ENCODE measurements around the gene UBL4A.

UBL4A gene

GRCh38 chrX:154470914-154471568 is 15.4 kb downstream of the UBL4A start:
- DNase-seq, result no peak
- no peaks in the 10 kb centered on the region for H3K9me3 ChIP-seq (ENCODE audit: insufficient read depth, low read length, severe bottlenecking)
- no peaks in the 10 kb centered on the region for H3K4me1 ChIP-seq (ENCODE audit: insufficient read depth, low read length)
- H2AFZ ChIP-seq (ENCODE audit: low read depth, low read length), result no peak overlapping the region
- no peak for ATAC-seq (ENCODE audit: insufficient read depth, low read depth)
- H3K79me2 ChIP-seq (ENCODE audit: insufficient read depth, low read length), result no peaks in the 10 kb centered on the region
- H4K20me1 ChIP-seq (ENCODE audit: insufficient read depth, low read length), result no peaks in the 10 kb centered on the region
- no peak for TF ChIP-seq EZH2 (IDR thresholded peaks at IDR 0.05; ENCODE audit: borderline replicate concordance, low read depth, low read length, severe bottlenecking)
- TF ChIP-seq CTCF (IDR thresholded peaks at IDR 0.05; ENCODE audit: borderline replicate concordance, extremely low read depth, low read length, poor library complexity, severe bottlenecking), result no peak
- H3K27me3 ChIP-seq (ENCODE audit: insufficient read depth, low read length, poor library complexity), result no peaks in the 10 kb centered on the region
- no peak overlapping the region for H3K27ac ChIP-seq (ENCODE audit: low read length)
- H3K4me2 ChIP-seq (ENCODE audit: insufficient read depth, low read length), result no peak overlapping the region
- no peak overlapping the region for H3K4me3 ChIP-seq (ENCODE audit: low read depth in 1 of 2, low read length in 2 of 2)
- H3K9ac ChIP-seq (ENCODE audit: low read depth, low read length), result no peak overlapping the region
- H3K36me3 ChIP-seq (ENCODE audit: insufficient read depth, low read length), result peaks cover 51% of the 10 kb centered on the region

DNA sequence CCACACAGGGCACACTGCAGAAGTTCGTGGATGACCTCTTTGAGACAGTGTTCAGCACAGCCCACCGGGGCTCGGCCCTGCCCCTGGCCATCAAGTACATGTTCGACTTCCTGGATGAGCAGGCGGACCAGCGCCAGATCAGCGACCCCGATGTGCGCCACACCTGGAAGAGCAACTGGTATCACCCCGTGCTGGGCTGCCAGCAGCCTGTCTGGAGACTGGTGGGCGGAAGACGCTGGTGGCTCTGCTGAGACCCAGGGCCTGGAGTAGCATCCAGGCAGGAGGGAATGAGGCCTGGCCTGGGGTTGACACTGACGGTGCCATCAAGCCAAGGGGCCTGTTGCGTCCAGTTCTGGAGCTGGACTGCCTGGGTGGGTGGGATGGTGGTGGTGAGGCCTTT is 16.0 kb downstream of the UBL4A start:
- H4K20me1 ChIP-seq (ENCODE audit: insufficient read depth, low read length), result no peaks in the 10 kb centered on the region
- H3K4me1 ChIP-seq (ENCODE audit: insufficient read depth, low read length), result no peaks in the 10 kb centered on the region
- H3K36me3 ChIP-seq (ENCODE audit: insufficient read depth, low read length), result peaks cover 57% of the 10 kb centered on the region
- H3K9ac ChIP-seq (ENCODE audit: low read depth, low read length), result no peak overlapping the region
- H3K9me3 ChIP-seq (ENCODE audit: insufficient read depth, low read length, severe bottlenecking), result no peaks in the 10 kb centered on the region
- no peak for DNase-seq
- H3K4me2 ChIP-seq (ENCODE audit: insufficient read depth, low read length), result no peak overlapping the region
- H3K79me2 ChIP-seq (ENCODE audit: insufficient read depth, low read length), result no peaks in the 10 kb centered on the region
- no peaks in the 10 kb centered on the region for H3K27me3 ChIP-seq (ENCODE audit: insufficient read depth, low read length, poor library complexity)
- H3K27ac ChIP-seq (ENCODE audit: low read length), result no peak overlapping the region
- ATAC-seq (ENCODE audit: insufficient read depth, low read depth), result no peak
- no peak for TF ChIP-seq CTCF (IDR thresholded peaks at IDR 0.05; ENCODE audit: borderline replicate concordance, extremely low read depth, low read length, poor library complexity, severe bottlenecking)
- no peak for TF ChIP-seq EZH2 (IDR thresholded peaks at IDR 0.05; ENCODE audit: borderline replicate concordance, low read depth, low read length, severe bottlenecking)
- H2AFZ ChIP-seq (ENCODE audit: low read depth, low read length), result no peak overlapping the region
- no peak overlapping the region for H3K4me3 ChIP-seq (ENCODE audit: low read depth in 1 of 2, low read length in 2 of 2)

- Histone ChIP-seq H3K4me3 (ENCODE audit: low read depth in 1 of 2, low read length in 2 of 2) (no peak overlapping the region), H3K27ac (ENCODE audit: low read length) (no peak overlapping the region), H3K79me2 (ENCODE audit: insufficient read depth, low read length) (no peaks in the 10 kb centered on the region), H3K9ac (ENCODE audit: low read depth, low read length) (no peak overlapping the region), H2AFZ (ENCODE audit: low read depth, low read length) (no peak overlapping the region), H3K27me3 (ENCODE audit: insufficient read depth, low read length, poor library complexity) (no peaks in the 10 kb centered on the region), H4K20me1 (ENCODE audit: insufficient read depth, low read length) (no peaks in the 10 kb centered on the region), H3K4me1 (ENCODE audit: insufficient read depth, low read length) (no peaks in the 10 kb centered on the region), H3K4me2 (ENCODE audit: insufficient read depth, low read length) (no peak overlapping the region), H3K9me3 (ENCODE audit: insufficient read depth, low read length, severe bottlenecking) (no peaks in the 10 kb centered on the region), H3K36me3 (ENCODE audit: insufficient read depth, low read length) (peaks cover 63% of the 10 kb centered on the region)
- DNase-seq (no peak), ATAC-seq (ENCODE audit: insufficient read depth, low read depth) (no peak)
- TF ChIP-seq CTCF (IDR thresholded peaks at IDR 0.05; ENCODE audit: borderline replicate concordance, extremely low read depth, low read length, poor library complexity, severe bottlenecking), result no peak
- TF ChIP-seq EZH2 (IDR thresholded peaks at IDR 0.05; ENCODE audit: borderline replicate concordance, low read depth, low read length, severe bottlenecking), result no peak
Measured at GRCh38 chrX:154469880-154470279, 16.5 kb downstream of the UBL4A start.
